GM19043 (cell line): ENCODE results near the gene VCAM1.
"Not testable (repeated sequence)": the region's sequence is repeated elsewhere in the genome, so short reads cannot be mapped to it uniquely, and the experiment has no call there.

Experiments used
- ATAC-seq: cut with Tn5 transposase; IDR thresholded peaks from one replicate; pipeline ENCODE4 v1.9.1; 2021; ENCODE audit warnings: low read depth; ENCODE audit not compliant: unreplicated experiment

VCAM1 gene, protein sequence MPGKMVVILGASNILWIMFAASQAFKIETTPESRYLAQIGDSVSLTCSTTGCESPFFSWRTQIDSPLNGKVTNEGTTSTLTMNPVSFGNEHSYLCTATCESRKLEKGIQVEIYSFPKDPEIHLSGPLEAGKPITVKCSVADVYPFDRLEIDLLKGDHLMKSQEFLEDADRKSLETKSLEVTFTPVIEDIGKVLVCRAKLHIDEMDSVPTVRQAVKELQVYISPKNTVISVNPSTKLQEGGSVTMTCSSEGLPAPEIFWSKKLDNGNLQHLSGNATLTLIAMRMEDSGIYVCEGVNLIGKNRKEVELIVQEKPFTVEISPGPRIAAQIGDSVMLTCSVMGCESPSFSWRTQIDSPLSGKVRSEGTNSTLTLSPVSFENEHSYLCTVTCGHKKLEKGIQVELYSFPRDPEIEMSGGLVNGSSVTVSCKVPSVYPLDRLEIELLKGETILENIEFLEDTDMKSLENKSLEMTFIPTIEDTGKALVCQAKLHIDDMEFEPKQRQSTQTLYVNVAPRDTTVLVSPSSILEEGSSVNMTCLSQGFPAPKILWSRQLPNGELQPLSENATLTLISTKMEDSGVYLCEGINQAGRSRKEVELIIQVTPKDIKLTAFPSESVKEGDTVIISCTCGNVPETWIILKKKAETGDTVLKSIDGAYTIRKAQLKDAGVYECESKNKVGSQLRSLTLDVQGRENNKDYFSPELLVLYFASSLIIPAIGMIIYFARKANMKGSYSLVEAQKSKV

DNA sequence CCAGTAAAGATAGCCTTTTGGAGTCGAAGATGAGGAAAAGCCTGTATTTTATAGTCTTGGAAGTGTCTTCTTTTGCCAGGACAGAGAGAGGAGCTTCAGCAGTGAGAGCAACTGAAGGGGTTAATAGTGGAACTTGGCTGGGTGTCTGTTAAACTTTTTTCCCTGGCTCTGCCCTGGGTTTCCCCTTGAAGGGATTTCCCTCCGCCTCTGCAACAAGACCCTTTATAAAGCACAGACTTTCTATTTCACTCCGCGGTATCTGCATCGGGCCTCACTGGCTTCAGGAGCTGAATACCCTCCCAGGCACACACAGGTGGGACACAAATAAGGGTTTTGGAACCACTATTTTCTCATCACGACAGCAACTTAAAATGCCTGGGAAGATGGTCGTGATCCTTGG, at the start of gene VCAM1:
TSS of gene VCAM1 (plus strand) at position 253 of the 400 bp plus-strand sequence. CDS start at position 372, 119 bp downstream.
- no peak for ATAC-seq

DNA sequence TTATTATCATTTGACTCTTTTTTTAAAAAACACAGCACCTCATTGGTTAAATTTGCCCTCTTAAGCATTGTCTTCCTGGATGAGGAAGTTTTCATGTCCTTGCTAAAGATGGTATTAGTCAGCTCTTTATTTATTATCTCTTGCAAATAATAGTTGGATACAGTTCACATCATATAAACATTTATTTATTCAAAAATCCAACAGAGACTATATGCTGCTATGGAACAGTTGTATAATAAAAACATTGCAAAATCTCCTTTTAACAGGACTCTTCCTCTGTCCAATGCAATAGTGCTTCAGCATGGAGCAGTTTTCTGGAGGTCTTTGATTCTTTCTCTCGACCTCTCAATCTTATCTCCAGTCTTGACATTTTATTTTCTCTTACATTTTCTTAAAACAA, 49.5 kb upstream of the VCAM1 start:
- no peak for ATAC-seq

DNA sequence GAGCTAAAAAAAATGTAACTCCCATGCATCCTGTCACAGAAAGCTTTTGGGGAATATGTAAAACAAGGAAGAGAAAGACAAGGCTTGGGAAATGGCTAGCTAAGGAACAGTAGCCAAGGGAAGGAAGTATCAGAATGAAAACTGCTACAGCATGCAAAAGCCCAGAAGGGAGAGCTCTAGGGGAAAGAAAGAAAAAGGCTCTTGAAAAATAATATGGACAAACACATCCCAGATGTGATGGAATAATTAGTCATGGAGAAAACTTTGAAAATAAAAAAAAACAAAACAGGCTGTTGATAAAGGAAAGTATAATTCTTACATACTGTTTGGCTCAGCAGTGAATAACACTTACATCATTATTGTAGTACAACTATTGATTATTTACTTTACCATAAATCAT, 47.9 kb upstream of the VCAM1 start:
- ATAC-seq: no peak

DNA sequence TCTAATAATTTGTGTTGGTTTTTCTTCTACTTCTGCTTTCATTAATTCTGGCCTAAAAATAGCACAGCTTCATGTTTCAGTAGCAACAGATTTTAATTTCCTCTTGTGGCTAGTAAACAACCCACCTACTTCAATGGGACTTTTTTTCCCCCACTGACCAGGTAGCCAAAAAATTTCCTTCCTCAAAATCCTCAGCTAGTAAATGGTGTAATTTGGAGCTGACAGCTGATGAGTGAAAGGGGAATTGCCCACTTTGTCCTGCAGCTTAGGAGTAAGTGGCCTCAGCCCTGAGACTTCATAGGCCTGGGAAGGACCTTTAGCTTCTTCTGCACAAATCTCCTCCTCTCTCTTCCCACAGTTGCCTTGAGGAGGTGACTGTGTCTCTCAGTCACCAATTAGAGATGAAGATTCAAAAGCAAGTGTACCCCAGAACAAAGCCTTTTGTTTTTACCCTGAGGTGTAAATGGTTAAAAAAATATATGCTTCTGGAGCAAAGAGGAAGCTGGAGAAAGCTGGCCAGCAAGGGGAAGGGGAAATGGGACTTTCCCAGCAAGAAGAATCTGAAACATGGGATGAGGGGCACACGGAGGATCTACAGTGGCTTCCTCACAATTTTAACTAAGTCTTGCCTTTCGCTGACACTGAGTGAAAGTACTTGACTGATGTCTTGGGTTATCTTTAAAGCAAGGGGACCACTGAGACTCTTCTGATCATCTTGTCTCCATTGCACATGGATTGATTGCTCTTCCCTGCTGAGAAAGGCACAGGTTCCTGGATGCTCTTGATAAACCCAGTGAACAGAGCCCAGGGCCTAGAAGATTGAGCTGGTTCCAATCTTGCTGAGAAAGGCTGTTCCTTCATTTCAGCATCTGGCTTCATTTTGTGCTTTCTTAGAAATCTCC, 35.8 kb upstream of the VCAM1 start:
- ATAC-seq: no peak

DNA sequence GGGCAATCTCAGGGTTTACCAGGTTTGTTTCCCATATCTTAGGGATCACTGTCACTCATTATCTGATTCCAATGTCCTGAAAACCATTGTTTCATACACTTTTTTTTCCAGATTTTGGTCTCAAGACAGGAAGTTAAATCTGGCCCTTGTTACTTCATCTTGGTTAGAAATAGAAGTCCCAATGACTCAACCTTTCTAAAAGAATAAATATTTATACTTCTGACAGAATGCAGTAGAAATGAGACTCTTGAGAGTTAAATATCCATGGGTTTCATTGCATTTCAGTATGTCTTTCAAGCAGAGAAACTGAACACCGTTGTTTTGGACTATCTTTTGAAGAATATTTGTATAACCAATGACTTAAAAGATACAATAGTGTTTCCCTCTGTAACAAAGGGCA, 19.8 kb upstream of the VCAM1 start:
- no peak for ATAC-seq

DNA sequence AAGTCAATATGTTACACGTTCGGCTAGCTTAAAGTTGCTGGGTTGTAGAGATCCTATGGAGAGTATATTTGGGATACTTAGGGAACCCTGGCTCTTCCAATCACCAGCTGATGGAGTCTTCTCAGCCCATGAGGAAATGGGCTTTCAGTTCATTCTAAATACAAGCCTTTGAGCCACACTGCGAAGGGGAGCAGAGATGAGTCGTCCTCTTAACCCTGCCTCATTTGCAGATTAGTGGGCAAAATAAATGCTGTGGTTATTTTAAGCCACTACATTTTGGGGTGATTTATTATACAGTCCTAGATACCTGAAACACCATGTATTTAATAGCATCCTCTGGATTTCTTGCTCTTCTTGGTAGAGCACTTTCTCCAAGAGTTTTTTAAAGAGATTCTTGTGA, 19.0 kb upstream of the VCAM1 start:
- no peak for ATAC-seq

DNA sequence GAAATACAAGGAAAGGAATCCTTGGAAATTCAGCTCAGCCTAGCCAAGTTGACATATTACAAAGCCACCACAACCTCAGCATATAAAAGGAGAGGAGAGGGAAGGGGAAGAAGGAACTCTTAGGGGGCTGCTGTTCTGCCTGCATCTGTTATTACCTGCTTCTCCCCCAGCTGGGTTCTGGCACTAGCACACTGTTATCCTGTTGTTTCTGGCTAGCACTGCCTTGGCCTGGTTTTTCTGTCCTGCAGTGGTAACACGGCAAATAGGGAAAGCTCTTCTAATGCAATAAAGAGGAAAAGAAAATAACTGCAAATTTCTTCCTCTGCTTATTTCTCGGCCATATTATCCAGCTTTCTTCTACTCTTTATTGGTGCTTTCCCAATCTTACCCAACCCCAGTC, 16.5 kb upstream of the VCAM1 start:
- ATAC-seq: no peak

DNA sequence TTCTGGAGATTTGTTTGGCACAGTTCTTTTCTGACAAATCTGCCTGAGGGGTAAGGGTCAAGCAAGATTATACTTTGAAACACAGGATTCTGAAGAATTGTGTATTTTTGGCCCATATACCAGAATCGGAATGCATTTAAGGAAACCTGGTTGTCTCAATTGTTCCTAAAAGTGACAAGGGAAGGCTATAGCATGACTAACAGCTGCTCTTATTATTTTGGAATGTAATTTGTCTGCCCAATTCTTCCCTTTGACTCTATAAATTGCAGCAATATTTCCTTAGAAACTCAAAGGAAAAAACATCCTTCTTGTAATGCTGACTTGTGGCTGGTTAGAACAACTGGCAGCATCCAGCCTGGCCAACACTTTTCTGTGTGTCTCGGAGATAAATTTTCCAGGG, 15.8 kb upstream of the VCAM1 start:
- no peak for ATAC-seq

DNA sequence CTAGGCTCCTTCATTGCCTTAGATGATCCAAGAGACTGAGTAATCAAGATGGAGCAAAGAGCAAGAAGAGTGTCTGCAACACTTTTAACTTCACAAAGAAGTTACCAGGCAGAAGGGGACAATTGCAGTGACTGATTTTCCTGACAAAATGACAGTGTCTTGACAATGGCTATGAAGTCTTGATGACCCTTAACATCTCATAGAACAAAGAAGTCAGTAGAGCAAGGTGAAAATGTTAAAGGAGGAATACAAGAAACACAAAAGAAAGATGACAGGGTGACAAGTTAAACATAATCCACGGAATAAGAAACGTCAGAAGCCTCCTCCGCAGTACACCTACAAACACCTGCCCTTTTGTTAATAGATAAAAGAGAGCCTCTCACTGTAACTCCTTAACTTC, 15.1 kb upstream of the VCAM1 start:
- ATAC-seq: no peak

DNA sequence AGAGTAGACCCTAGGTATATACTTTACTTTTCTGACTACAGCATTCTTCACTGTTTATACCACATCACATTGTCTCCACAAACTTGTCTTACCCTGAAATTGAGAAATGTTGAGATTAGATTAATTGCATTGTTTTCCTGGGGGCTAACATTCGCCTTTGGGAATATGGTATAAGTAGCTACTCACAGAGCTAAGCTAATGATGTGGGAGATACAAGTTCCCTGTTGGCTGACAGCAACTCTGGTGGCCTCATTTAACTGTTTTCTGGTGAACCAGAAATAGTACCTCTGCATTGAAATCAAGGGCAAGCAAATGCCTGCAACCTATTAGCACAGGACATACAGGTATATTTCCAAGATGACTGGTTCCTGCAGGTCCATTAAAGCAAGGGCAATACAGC, 13.2 kb upstream of the VCAM1 start:
- no peak for ATAC-seq

DNA sequence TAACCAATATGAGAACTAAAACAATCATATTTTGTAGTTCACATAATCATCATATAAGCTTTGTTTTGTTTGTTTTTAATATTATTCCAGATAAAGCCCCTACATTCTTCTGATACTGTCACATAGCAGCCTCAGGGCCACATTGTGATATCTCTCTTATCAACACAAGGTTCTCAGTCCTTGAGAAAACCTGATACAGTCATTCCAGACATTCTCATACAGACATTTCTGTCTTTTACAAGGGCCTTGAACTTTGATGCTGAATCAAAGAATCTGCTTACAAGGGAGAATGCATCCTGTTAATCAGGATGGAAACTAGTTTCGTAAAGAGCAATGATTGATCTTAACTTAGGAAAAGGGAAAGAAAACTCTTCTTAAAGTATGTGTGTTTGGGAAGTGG, 12.7 kb upstream of the VCAM1 start:
- ATAC-seq: no peak

DNA sequence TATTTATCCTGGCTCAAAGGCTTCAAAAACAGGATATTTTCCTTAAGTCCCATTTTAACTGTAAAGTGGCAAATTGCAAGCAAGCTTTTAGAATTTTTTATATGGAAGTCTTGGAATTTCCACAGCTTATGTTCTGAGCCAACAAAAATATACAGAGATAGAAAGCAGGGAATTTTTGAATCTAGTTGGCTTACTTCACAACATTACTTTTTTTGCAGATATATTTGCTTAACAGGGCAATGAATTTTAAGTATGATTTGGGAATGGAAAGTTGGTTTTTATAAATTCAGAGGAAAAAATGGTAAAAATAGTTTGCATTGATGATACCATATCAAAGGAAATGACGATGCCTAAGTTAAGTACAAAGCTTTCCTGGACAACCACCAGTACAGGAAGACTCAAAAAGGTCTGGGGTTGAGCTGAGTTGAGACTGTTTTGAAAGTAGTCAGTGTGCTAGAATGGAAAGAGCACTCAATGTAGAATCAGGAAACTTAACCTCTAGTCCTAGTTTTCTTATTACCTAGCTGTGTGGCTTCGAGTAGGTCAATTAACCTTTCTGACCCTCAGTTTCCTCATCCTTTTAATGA, 11.0 kb upstream of the VCAM1 start:
- ATAC-seq: no peak

DNA sequence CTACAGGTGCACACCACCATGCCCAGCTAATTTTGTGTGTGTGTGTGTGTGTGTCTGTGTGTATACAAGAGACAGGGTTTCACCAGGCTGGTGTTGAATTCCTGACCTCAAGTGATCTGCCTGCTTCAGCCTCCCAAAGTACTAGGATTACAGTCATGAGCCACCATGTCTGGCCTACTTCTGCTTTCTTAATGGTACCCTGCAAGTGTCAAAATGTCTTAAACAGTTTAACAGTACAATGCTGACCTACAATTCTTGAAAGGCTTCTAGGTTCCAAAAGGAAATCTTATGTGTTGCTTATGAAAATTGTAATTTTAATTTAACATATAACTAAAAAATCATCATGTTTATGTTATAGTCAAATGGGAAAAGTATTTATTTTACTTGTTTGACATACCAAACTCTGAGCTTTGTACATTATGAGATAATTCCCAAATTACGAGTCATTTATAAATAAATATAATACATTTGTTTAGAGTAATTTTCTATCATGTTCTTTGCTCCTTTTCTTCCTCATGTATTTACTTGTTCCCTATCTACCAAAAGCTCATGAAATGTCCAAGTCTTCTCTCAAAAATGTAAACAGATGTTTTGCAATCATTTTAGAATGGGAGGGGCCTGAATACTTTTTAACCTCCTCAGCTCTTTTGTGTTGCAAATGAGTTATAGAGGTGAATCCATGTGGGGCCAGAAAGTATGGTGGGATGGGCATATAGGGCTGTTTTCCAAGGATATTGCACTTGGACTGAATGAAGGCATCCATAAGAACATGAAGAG, 8.4 kb upstream of the VCAM1 start:
- ATAC-seq: no peak

DNA sequence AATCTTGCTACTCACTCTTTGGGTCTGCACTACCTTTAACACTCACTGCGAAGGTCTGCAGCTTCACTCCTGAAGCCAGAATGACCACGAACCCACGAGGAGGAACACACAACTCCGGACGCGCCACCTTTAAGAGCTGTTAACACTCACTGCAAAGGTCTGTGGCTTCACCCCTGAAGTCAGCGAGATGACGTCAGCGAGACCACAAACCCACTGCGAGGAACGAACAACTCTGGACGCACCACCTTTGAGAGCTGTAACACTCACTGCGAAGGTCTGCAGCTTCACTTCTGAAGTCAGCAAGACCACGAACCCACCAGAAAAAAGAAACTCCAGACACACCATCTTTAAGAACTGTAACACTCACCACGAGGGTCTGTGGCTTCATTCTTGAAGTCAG, 6.5 kb upstream of the VCAM1 start:
- ATAC-seq: not testable (repeated sequence)

DNA sequence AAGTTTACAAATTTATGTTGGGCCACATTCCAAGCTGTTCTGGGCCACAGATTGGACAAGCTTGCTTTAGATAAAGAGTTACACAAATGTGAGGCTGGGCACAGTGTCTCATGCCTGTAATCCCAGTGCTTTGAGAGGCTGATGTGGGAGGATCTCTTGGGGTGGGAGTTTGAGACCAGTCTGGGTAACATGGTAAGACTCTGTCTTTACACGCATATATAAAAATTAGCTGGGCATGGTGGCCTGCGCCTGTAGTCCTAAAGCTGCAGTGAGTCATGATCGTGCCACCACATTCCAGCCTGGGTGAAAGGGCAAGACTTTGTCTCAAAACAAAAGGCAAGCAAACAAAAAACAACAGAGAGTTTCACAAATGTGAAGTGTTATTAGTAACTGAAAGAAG, 5.9 kb upstream of the VCAM1 start:
- ATAC-seq: no peak

DNA sequence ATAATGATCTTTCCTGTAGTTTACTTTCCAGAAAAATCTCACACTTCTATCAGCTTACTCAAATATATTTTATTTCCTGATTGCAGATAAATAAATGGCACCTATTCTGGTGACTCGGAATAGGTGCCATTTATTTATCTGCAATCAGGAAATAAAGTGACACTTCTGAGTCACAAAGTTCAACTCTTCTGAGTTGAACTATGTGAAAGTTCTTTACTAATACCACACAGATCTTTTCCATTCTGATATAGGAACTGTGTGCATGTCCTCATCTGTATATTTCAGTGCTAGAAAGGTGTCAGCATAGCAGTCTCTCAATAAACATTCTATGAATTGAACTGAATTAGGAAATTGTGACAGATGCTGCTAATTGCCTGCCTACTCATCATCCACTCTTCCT, 4.9 kb upstream of the VCAM1 start:
- no peak for ATAC-seq

DNA sequence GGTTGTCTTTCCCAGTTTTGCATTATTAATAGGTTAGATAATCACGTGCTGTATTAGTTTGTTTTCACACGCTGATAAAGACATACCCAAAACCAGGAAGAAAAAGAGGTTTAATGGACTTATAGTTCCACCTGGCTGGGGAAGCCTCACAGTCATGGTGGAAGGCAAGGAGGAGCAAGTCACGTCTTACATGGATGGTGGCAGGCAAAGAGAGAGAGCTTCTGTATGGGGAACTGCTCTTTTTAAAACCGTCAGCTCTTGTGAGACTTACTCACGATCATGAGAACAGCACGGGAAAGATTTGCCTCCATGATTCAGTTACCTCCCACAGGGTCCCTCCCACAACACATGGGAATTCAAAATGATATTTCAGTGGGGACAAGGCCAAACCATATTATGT, 2.3 kb upstream of the VCAM1 start:
- no peak for ATAC-seq

DNA sequence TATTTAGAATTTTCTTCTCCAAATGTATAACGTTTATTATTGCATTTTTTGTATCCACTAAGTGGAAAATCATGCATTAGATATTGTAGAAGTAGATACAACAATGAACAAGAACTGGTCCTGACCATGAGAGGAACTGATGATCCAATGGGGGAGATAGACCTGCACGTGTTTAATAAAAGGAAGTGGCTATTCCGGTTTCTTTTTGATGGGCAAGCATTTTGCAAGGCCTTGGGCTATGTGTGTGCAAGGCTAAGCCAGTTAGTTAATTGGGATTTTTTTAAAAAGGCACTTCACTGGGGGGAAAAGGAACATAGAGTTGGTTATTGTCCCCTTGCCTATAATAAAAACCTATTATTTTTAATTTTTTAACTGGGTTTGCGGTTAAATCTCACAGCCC, 961 bp upstream of the VCAM1 start:
- no peak for ATAC-seq

DNA sequence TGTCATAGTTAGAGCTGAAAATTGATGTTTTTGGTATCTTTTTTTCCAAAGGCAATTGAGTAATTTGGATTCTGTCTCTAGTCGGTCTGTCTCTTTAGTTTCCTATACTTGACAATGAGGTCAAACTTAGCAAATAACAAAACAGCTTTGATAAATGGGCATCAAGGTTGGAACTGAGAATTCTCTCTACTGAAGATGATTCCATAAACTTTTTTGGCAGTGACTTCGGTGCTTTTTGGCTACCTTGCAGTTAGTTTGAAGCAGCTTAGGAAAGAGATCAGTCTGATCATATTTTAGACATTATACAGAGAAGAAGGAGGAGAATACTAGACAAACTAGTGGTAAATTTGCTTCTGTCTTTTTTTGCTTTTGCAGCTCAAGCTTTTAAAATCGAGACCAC, 559 bp downstream of the VCAM1 start:
- no peak for ATAC-seq

DNA sequence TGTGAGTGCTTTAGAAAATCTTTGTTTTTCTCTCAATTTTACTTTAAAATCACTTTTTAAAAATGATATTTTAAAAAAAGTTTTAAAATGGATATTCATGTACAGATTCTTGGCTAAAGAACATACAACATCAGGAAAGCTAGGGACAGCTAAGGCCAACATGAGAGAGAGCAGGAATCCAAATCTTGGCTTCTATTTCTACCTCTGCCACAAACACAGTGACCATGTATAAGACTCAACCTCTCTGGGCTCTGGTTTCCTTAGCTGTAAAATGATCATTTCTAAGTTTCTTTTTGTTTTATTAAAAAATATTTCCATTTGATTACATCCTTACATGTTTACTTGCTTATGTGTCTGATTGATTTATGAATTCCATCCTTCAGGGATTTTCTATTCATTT, 1.2 kb downstream of the VCAM1 start:
- no peak for ATAC-seq
